K562 (cell line): Measurements from ENCODE around the gene NOP10. TPM values are rescaled to one million over a fixed set of nuclear protein-coding genes. Genes with fewer than 3 reads are reported as not detected.

Experiments used
- COPS2 ChIP-seq: fragments of 450-650 bp; conservative IDR thresholded peaks from 2 replicates; pipeline ENCODE4 v1.6.1; 2016; ENCODE audit warnings: mild to moderate bottlenecking, moderate library complexity
- ESRRB ChIP-seq: fragments of 250-450 bp; sonication (Bioruptor Pico); IDR thresholded peaks from 2 replicates; pipeline ENCODE4 v1.5.0; 2020; ENCODE audit warnings: mild to moderate bottlenecking, moderate library complexity, borderline replicate concordance
- FOXM1 ChIP-seq, 2 experiments: fragments of 450-650 bp in 1 of 2; sonication (generic) in 1 of 2; formaldehyde crosslinking in 1 of 2; IDR thresholded peaks; 2 replicates each; pipeline versions ENCODE4 v1.6.1 to v1.9.0; 2017 to 2022; ENCODE audit warnings: low read depth in 2 of 2, mild to moderate bottlenecking in 2 of 2, missing genetic modification reagents in 1 of 2, moderate library complexity in 1 of 2
- RHOXF2B ChIP-seq: fragments of 250-450 bp; sonication (Bioruptor Pico); conservative IDR thresholded peaks from 2 replicates; pipeline ENCODE4 v1.5.1; 2021
- SRSF9 ChIP-seq: fragments of 200-400 bp; formaldehyde crosslinking; IDR thresholded peaks from 2 replicates; pipeline ENCODE4 v1.6.1; 2017; ENCODE audit warnings: low read depth, low read length, borderline replicate concordance
- XRCC3 ChIP-seq: fragments of 450-650 bp; IDR thresholded peaks from 2 replicates; pipeline ENCODE4 v1.6.1; 2017; ENCODE audit warnings: mild to moderate bottlenecking, moderate library complexity
- ZNF780A ChIP-seq: fragments of 250-450 bp; sonication (Bioruptor Pico); IDR thresholded peaks from 2 replicates; pipeline ENCODE4 v1.5.0; 2021; ENCODE audit warnings: mild to moderate bottlenecking
- polyA plus RNA-seq, 8 experiments: library from polyadenylated mRNA; depleted of rRNA in 4 of 8; stranded (reverse) in 5 of 8; unstranded in 3 of 8; fragments of >200 nt; fragmentation: Nextera tagmentation in 2 of 8; fragmentation: Illumina TruSeq in 1 of 8; extraction: Ambion mirVana in 2 of 8; extraction: Trizol in 1 of 8; gene quantifications; 2 replicates each; pipeline versions ENCODE4 v1.2.1 to v1.2.3, GENCODE V29; 2011 to 2014; ENCODE audit warnings: inconsistent platforms in 1 of 8, missing spikeins in 1 of 8
- total RNA-seq, 7 experiments: library from RNA; depleted of rRNA in 6 of 7; stranded (reverse); fragments of >200 nt in 6 of 7; fragmentation: Illumina TruSeq in 2 of 7; extraction: Trizol in 2 of 7; gene quantifications; 2 replicates each; pipeline versions ENCODE4 v1.2.1 to v1.2.3, GENCODE V29; 2011 to 2021; ENCODE audit warnings: low replicate concordance in 1 of 7
- TF ChIP-seq, protein P1 (sequence below), 2 experiments: fragments of 450-650 bp; formaldehyde crosslinking in 1 of 2; IDR thresholded peaks; 2 replicates each; pipeline versions ENCODE4 v1.4.0 to v1.6.1; 2014 to 2020; ENCODE audit warnings: mild to moderate bottlenecking in 2 of 2, borderline replicate concordance in 1 of 2, low read depth in 1 of 2
- TF ChIP-seq, protein P2 (sequence below): sonication (generic); IDR thresholded peaks from 2 replicates; pipeline ENCODE4 v1.6.1; 2016
- TF ChIP-seq, protein P3 (sequence below): fragments of 200-800 bp; sonication (Bioruptor generic); IDR thresholded peaks from 2 replicates; pipeline ENCODE4 v1.6.1; 2016; ENCODE audit warnings: missing genetic modification characterization, missing compliant biosample characterization

The NOP10 gene
- total and polyA plus RNA-seq, 9 of the 15 experiments (the other 6 are each of a cell fraction or from before 2014, with no cell fraction given): 250 to 1,663 (median 449) TPM

DNA sequence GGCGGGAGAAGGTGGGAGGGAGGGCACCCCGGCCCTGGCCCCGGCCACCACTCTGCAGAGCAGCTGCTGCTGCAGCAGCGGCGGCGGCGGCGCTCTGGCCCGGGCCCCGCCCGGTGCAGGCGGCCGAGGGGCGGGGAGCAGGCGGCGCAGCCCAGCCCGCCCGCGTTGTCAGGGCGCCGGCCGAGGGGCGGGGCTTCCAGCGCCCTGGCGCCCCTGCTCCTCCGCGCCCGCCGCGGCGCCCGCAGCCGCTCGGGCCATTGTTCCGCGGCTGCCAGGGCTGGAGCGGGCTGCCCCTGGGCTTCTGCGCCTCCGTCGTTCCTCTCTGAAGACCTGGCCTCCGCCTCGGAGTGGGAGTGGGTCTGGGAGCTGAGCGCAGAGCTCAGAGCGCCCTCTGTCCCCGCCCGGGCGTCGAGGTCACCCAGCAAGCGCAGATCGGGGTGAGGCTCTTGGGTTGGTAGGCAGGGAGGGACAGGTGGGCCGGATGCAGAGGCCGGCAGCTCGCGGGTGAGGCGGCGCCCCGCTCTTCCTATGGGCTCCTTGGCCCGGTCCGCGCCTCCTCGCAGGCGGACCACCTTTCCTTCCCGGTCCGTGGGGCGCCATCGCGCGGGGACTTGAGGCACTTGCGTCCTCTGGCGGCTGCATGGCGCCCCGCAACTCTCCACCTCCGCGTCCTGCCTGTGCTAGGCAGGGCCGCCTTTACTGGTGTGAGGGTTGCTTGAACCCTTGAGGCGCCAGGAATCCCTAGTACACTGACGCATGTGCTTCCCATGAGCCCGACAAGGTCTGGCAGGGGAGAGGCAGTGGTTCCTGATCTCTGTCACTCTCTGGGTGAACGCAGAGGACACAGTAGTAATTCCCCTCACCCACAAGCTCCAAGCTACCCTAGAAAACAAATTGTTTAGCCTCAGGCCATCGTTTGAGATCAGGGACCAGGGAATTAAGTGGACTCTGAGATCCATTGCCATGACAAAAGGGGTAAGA lies 24.5 kb upstream of the NOP10 start, which contains the start of gene LPCAT4 (continued):
- TF ChIP-seq, protein P1, sequence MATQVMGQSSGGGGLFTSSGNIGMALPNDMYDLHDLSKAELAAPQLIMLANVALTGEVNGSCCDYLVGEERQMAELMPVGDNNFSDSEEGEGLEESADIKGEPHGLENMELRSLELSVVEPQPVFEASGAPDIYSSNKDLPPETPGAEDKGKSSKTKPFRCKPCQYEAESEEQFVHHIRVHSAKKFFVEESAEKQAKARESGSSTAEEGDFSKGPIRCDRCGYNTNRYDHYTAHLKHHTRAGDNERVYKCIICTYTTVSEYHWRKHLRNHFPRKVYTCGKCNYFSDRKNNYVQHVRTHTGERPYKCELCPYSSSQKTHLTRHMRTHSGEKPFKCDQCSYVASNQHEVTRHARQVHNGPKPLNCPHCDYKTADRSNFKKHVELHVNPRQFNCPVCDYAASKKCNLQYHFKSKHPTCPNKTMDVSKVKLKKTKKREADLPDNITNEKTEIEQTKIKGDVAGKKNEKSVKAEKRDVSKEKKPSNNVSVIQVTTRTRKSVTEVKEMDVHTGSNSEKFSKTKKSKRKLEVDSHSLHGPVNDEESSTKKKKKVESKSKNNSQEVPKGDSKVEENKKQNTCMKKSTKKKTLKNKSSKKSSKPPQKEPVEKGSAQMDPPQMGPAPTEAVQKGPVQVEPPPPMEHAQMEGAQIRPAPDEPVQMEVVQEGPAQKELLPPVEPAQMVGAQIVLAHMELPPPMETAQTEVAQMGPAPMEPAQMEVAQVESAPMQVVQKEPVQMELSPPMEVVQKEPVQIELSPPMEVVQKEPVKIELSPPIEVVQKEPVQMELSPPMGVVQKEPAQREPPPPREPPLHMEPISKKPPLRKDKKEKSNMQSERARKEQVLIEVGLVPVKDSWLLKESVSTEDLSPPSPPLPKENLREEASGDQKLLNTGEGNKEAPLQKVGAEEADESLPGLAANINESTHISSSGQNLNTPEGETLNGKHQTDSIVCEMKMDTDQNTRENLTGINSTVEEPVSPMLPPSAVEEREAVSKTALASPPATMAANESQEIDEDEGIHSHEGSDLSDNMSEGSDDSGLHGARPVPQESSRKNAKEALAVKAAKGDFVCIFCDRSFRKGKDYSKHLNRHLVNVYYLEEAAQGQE (IDR thresholded peaks at IDR 0.05; ENCODE audit: borderline replicate concordance): peak; percentile 85
- TF ChIP-seq, protein P1 (CRISPR knock-in tag; IDR thresholded peaks at IDR 0.05; ENCODE audit: low read depth): no peak
- TF ChIP-seq COPS2: no peak
- TF ChIP-seq RHOXF2B (CRISPR knock-in tag): no peak
- TF ChIP-seq, protein P2, sequence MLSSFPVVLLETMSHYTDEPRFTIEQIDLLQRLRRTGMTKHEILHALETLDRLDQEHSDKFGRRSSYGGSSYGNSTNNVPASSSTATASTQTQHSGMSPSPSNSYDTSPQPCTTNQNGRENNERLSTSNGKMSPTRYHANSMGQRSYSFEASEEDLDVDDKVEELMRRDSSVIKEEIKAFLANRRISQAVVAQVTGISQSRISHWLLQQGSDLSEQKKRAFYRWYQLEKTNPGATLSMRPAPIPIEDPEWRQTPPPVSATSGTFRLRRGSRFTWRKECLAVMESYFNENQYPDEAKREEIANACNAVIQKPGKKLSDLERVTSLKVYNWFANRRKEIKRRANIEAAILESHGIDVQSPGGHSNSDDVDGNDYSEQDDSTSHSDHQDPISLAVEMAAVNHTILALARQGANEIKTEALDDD: no peak
- TF ChIP-seq FOXM1 (IDR thresholded peaks at IDR 0.05; ENCODE audit: low read depth): no peak
- no peak for TF ChIP-seq FOXM1 (CRISPR knock-in tag; IDR thresholded peaks at IDR 0.05; ENCODE audit: low read depth)
- TF ChIP-seq XRCC3: no peak
- no peak for TF ChIP-seq ESRRB (CRISPR knock-in tag)
- TF ChIP-seq, protein P3, sequence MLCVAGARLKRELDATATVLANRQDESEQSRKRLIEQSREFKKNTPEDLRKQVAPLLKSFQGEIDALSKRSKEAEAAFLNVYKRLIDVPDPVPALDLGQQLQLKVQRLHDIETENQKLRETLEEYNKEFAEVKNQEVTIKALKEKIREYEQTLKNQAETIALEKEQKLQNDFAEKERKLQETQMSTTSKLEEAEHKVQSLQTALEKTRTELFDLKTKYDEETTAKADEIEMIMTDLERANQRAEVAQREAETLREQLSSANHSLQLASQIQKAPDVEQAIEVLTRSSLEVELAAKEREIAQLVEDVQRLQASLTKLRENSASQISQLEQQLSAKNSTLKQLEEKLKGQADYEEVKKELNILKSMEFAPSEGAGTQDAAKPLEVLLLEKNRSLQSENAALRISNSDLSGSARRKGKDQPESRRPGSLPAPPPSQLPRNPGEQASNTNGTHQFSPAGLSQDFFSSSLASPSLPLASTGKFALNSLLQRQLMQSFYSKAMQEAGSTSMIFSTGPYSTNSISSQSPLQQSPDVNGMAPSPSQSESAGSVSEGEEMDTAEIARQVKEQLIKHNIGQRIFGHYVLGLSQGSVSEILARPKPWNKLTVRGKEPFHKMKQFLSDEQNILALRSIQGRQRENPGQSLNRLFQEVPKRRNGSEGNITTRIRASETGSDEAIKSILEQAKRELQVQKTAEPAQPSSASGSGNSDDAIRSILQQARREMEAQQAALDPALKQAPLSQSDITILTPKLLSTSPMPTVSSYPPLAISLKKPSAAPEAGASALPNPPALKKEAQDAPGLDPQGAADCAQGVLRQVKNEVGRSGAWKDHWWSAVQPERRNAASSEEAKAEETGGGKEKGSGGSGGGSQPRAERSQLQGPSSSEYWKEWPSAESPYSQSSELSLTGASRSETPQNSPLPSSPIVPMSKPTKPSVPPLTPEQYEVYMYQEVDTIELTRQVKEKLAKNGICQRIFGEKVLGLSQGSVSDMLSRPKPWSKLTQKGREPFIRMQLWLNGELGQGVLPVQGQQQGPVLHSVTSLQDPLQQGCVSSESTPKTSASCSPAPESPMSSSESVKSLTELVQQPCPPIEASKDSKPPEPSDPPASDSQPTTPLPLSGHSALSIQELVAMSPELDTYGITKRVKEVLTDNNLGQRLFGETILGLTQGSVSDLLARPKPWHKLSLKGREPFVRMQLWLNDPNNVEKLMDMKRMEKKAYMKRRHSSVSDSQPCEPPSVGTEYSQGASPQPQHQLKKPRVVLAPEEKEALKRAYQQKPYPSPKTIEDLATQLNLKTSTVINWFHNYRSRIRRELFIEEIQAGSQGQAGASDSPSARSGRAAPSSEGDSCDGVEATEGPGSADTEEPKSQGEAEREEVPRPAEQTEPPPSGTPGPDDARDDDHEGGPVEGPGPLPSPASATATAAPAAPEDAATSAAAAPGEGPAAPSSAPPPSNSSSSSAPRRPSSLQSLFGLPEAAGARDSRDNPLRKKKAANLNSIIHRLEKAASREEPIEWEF (CRISPR knock-in tag): no peak
- TF ChIP-seq SRSF9: no peak
- TF ChIP-seq ZNF780A (CRISPR knock-in tag): no peak
